ENCODE measurements around the gene CDK9.

DNA sequence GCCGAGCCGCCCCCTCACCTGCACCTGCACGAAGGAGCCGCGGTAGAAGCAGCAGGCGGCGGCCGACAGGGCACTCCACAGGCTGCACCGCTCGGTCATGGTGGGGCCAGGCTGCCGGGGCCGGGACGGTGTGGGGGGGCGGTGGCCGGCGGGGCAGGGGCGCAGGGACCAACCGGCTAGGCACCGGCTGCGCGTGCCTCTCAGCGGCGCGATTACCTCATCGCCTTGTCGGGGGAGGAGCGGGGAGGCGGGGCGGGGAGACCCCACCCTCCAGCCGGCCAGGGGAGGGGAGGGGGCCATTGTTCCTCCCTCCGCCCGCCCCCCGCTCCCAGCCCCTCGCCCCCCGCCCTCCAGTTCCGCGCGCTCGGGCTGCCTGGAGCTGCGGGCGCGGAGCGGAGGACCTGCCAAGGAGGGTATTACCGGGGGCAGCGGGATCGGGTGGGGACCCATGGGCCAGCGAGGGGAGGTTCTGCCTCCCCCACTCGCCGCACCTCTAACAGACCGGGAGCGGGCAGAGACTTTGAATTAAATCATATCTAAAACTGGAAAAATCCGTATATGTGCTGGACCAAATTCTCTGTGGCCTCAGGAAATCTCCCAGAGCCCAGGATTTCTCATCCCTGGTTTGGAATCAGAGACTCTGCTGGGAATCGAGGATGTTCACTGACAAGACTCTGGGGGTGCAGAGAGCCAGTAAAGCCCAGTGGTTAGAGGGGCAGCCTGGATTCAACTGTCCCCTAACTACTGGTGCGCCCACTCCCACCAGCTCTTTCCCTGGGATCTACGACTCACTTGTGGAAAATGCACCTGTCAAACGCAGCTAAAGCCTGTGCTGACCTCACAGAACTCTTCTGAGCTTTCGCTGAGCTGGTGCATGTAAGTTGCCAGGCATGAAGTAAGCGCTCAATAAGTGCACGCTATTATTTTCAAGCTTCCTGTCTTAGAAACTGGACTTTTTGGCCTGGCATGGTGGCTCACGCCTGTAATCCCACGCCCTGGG lies 30.5 kb upstream of the CDK9 start:
- no peak for TF ChIP-seq POLR2A (IDR thresholded peaks at IDR 0.05)
- no peak for TF ChIP-seq POLR2AphosphoS5 (IDR thresholded peaks at IDR 0.05)
- TF ChIP-seq, protein P1, sequence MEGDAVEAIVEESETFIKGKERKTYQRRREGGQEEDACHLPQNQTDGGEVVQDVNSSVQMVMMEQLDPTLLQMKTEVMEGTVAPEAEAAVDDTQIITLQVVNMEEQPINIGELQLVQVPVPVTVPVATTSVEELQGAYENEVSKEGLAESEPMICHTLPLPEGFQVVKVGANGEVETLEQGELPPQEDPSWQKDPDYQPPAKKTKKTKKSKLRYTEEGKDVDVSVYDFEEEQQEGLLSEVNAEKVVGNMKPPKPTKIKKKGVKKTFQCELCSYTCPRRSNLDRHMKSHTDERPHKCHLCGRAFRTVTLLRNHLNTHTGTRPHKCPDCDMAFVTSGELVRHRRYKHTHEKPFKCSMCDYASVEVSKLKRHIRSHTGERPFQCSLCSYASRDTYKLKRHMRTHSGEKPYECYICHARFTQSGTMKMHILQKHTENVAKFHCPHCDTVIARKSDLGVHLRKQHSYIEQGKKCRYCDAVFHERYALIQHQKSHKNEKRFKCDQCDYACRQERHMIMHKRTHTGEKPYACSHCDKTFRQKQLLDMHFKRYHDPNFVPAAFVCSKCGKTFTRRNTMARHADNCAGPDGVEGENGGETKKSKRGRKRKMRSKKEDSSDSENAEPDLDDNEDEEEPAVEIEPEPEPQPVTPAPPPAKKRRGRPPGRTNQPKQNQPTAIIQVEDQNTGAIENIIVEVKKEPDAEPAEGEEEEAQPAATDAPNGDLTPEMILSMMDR (IDR thresholded peaks at IDR 0.05): no peak

Data from breast epithelium (tissue), 3 donors.